Prostate gland (tissue), 2 donors: ENCODE results near the gene MCUR1.

ENCODE experiments used
- POLR2A ChIP-seq: fragments of 450-650 bp; IDR thresholded peaks from one replicate; pipeline ENCODE4 v1.6.1; 2016; ENCODE audit warnings: antibody characterized with exemption, mild to moderate bottlenecking
- POLR2AphosphoS5 ChIP-seq: sonication (generic); formaldehyde crosslinking; IDR thresholded peaks from one replicate; pipeline ENCODE4 v1.6.1; 2017; ENCODE audit warnings: antibody characterized with exemption
- TF ChIP-seq, protein P1 (sequence below), 4 experiments: fragments of 200-600 bp in 2 of 4; fragments of 450-650 bp in 2 of 4; sonication (generic) in 2 of 4; IDR thresholded peaks; 1 replicate in 3 of 4; 2 replicates in 1 of 4; pipeline ENCODE4 v1.5.1; 2016 to 2019; ENCODE audit warnings: antibody characterized with exemption in 4 of 4, mild to moderate bottlenecking in 2 of 4, moderate library complexity in 2 of 4

DNA sequence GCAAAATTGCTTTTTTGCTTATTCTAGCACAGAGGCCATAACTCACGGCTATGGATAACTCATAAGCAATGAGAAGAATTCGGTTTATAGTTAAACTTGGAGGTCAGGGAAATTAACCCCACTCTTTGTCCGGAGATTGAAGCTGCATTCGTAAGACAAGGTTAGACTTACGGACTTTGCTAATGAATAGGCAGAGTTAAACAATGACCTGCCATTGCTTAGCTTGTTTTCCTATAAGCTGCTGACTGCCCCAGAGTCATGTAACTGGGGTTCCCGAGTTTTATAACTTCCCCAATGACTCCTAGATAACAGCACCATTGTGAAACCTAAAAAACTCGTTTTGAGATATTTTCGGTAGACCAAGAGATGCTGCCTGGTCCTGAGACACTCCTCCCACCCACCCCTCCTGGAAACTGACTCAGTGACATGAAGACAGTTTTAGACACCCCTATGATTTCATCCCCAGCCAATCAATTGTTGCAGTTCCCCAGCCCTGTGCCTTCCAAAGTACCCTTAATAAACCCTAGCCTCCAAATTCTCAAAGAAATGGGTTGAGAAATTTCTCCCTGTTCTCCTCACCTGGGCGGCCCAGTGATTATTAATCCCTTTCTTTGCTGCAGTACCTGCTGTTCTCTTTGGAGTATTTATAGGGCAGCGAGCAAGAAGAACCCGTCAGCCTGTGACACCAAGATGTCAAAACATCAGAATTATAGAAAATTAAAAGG is 33.1 kb upstream of the MCUR1 start:
- TF ChIP-seq, protein P1, sequence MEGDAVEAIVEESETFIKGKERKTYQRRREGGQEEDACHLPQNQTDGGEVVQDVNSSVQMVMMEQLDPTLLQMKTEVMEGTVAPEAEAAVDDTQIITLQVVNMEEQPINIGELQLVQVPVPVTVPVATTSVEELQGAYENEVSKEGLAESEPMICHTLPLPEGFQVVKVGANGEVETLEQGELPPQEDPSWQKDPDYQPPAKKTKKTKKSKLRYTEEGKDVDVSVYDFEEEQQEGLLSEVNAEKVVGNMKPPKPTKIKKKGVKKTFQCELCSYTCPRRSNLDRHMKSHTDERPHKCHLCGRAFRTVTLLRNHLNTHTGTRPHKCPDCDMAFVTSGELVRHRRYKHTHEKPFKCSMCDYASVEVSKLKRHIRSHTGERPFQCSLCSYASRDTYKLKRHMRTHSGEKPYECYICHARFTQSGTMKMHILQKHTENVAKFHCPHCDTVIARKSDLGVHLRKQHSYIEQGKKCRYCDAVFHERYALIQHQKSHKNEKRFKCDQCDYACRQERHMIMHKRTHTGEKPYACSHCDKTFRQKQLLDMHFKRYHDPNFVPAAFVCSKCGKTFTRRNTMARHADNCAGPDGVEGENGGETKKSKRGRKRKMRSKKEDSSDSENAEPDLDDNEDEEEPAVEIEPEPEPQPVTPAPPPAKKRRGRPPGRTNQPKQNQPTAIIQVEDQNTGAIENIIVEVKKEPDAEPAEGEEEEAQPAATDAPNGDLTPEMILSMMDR (IDR thresholded peaks at IDR 0.05), result no peak
- TF ChIP-seq POLR2A, result no peak
- no peak for TF ChIP-seq POLR2AphosphoS5
